ENCODE measurements around the gene LURAP1L. TPM values are rescaled to one million over a fixed set of nuclear protein-coding genes. Genes with fewer than 3 reads are reported as not detected.

Gene LURAP1L
- total and polyA plus RNA-seq, 9 of the 15 experiments (the other 6 are each of a cell fraction or from before 2014, with no cell fraction given) = 0.06 to 0.28 (median 0.07) TPM; not detected in 4

DNA sequence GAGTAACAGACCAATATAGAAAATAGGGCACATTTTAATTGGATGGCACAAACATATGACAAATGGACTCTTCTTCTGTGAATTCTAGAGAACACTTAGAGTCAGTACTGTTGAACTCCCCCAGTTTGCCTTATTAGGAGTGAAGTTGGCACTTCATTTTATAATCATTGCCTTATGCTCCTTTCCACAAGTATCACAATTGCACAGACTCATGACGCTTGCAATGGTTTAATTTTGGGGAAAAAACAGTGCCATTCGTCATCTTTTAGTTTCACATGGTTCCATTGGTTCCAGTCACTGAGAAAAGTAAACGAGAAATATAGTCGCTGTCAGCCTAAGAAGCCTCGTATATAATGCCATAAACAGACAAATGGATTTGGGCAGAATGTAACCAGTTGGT is 71.2 kb downstream of the LURAP1L start (continued):
- TF ChIP-seq CHD2 (IDR thresholded peaks at IDR 0.05; ENCODE audit: low read depth, low read length) (no peak), NCOA6 (IDR thresholded peaks at IDR 0.05) (no peak), RBM25 (IDR thresholded peaks at IDR 0.05; ENCODE audit: low read depth, low read length, severe bottlenecking) (no peak), NELFE (IDR thresholded peaks at IDR 0.05; ENCODE audit: insufficient read depth, insufficient read length) (no peak), EHMT2 (IDR thresholded peaks at IDR 0.05) (no peak), MYBL2 (IDR thresholded peaks at IDR 0.05; ENCODE audit: low read depth) (no peak), MYBL2 (CRISPR knock-in tag; IDR thresholded peaks at IDR 0.05; ENCODE audit: borderline replicate concordance) (no peak)

GRCh38 chr9:12847561-12847960 is 72.7 kb downstream of the LURAP1L start:
- no peak overlapping the region for H3K4me3 ChIP-seq
- in situ Hi-C loops (cut with MboI) (no loop called here), intact Hi-C loops (cut with micrococcal nuclease) (no loop called here)
- FAIRE-seq (no peak), DNase-seq (ENCODE audit: extremely low read depth in 1 of 4, low spot score in 3 of 4) (no peak), ATAC-seq (no peak)
- no peaks in the 10 kb centered on the region for H3K9me3 ChIP-seq (replicated peaks; ENCODE audit: control insufficient read depth, insufficient read depth, low read depth, low read length)
- H3K36me3 ChIP-seq (ENCODE audit: control insufficient read depth, insufficient read depth, low read length) = no peaks in the 10 kb centered on the region
- no peak overlapping the region for H3K27ac ChIP-seq (ENCODE audit: extremely low read depth, low read depth, low read length)
- POLR2A ChIA-PET = no interaction called here
- H2AFZ ChIP-seq (ENCODE audit: low read depth, low read length) = no peak overlapping the region
- CTCF ChIA-PET (ENCODE audit: low intra/inter-chr PET ratio) = no interaction called here
- no peaks in the 10 kb centered on the region for H3K79me2 ChIP-seq (ENCODE audit: control insufficient read depth, insufficient read depth, low read length)
- H3K9ac ChIP-seq (ENCODE audit: insufficient read depth in 1 of 2, low read depth in 2 of 2, low read length in 2 of 2) = no peak overlapping the region
- BruUV-seq (replicated peaks) = no TSS peak
- no peaks in the 10 kb centered on the region for H3K4me1 ChIP-seq (replicated peaks in 1 of 2; ENCODE audit: control insufficient read depth in 2 of 2, insufficient read depth in 2 of 2, low read length in 2 of 2)
- H4K20me1 ChIP-seq (replicated peaks; ENCODE audit: control insufficient read depth, insufficient read depth, low read length) = no peaks in the 10 kb centered on the region
- no peaks in the 10 kb centered on the region for H3K9me1 ChIP-seq (ENCODE audit: control insufficient read depth, insufficient read depth, low read length)
- H3K4me2 ChIP-seq (ENCODE audit: insufficient read depth, low read length) = no peak overlapping the region
- H3K27me3 ChIP-seq (ENCODE audit: control insufficient read depth in 2 of 2, insufficient read depth in 2 of 2, low read length in 2 of 2) = no peaks in the 10 kb centered on the region
- TF ChIP-seq HNRNPLL (IDR thresholded peaks at IDR 0.05; ENCODE audit: low read depth, low read length, poor library complexity, severe bottlenecking) (no peak), ZNF431 (CRISPR knock-in tag; IDR thresholded peaks at IDR 0.05) (no peak), MAZ (CRISPR knock-in tag; conservative IDR thresholded peaks at IDR 0.05 in 1 of 2, IDR thresholded peaks at IDR 0.05 in 1 of 2) (no peak), ZNF75A (CRISPR knock-in tag; IDR thresholded peaks at IDR 0.05) (no peak), ZHX1 (conservative IDR thresholded peaks at IDR 0.05; ENCODE audit: low read length) (no peak), CEBPB (tag; IDR thresholded peaks at IDR 0.05) (no peak), PHB2 (IDR thresholded peaks at IDR 0.05; ENCODE audit: low read depth) (no peak), SETDB1 (IDR thresholded peaks at IDR 0.05; ENCODE audit: low read length) (no peak), RBM14 (IDR thresholded peaks at IDR 0.05; ENCODE audit: borderline replicate concordance, insufficient read depth, low read depth, low read length) (no peak), SMAD3 (CRISPR knock-in tag; conservative IDR thresholded peaks at IDR 0.05) (no peak), ELF1 (tag; IDR thresholded peaks at IDR 0.05) (no peak), ZNF384 (IDR thresholded peaks at IDR 0.05; ENCODE audit: low read depth, low read length) (no peak), DNMT1 (IDR thresholded peaks at IDR 0.05) (no peak), TEAD2 (tag; IDR thresholded peaks at IDR 0.05) (no peak), CBFA2T2 (conservative IDR thresholded peaks at IDR 0.05) (no peak)
- TF ChIP-seq, protein P1, sequence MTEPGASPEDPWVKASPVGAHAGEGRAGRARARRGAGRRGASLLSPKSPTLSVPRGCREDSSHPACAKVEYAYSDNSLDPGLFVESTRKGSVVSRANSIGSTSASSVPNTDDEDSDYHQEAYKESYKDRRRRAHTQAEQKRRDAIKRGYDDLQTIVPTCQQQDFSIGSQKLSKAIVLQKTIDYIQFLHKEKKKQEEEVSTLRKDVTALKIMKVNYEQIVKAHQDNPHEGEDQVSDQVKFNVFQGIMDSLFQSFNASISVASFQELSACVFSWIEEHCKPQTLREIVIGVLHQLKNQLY (CRISPR knock-in tag; conservative IDR thresholded peaks at IDR 0.05) = no peak
